GM12891 (cell line): ENCODE measurements around the gene RAB26.

ENCODE experiments used
- POLR2A ChIP-seq: IDR thresholded peaks from 2 replicates; pipeline ENCODE4 v1.6.1; 2011; ENCODE audit warnings: low read depth, low read length, control low read depth
- TAF1 ChIP-seq: IDR thresholded peaks from 2 replicates; pipeline ENCODE4 v1.6.1; 2011; ENCODE audit warnings: low read depth, low read length, control low read depth

- no peak for TF ChIP-seq TAF1
- no peak for TF ChIP-seq POLR2A
Measured at GRCh38 chr16:2173916-2174315, 25.5 kb downstream of the RAB26 start.
